ENCODE data around the gene VAC14.
"Not testable (repeated sequence)": the region's sequence is repeated elsewhere in the genome, so short reads cannot be mapped to it uniquely, and the experiment has no call there.

The VAC14 gene

GRCh38 chr16:70659953-70660671 lies 140.8 kb downstream of the VAC14 start:
- intact Hi-C loops (cut with DNase I): loop anchor here (10.0 kb wide), 1 partner anchor 105 kb away; no protein-coding TSS in a partner anchor
- peak in 3 of 10 donors; percentile 62 to 76 (median 74) for DNase-seq

GRCh38 chr16:70659546-70659945 lies 141.4 kb downstream of the VAC14 start:
- peak in 3 of 10 donors; percentile 54 to 68 (median 59) for DNase-seq
- intact Hi-C loops (cut with DNase I): no loop called here

GRCh38 chr16:70658921-70659320 lies 142.0 kb downstream of the VAC14 start:
- DNase-seq: peak in 2 of 10 donors; percentile 39 to 52
- intact Hi-C loops (cut with DNase I): no loop called here

- intact Hi-C loops (cut with DNase I): no loop called here
- peak in 3 of 10 donors; percentile 29 to 48 (median 30) for DNase-seq
Observed at GRCh38 chr16:70657956-70658355, 143.0 kb downstream of the VAC14 start.

GRCh38 chr16:70656712-70657263 lies 144.2 kb downstream of the VAC14 start:
- intact Hi-C loops (cut with DNase I): no loop called here
- peak in 3 of 10 donors; percentile 72 to 85 (median 76) for DNase-seq

- intact Hi-C loops (cut with DNase I): no loop called here
- peak in 2 of 10 donors; percentile 31 to 38 for DNase-seq
Observed at GRCh38 chr16:70656065-70656711, 144.8 kb downstream of the VAC14 start.

- intact Hi-C loops (cut with DNase I): loop anchor here (2.0 kb wide), 1 partner anchor 129 kb away; no protein-coding TSS in a partner anchor
- DNase-seq: peak in 8 of 10 donors; percentile 57 to 95 (median 88)
Observed at GRCh38 chr16:70653809-70654771, 146.9 kb downstream of the VAC14 start.

GRCh38 chr16:70653406-70653805 lies 147.6 kb downstream of the VAC14 start:
- peak in 1 of 10 donors; percentile 36 for DNase-seq
- intact Hi-C loops (cut with DNase I): loop anchor here (2.0 kb wide), 1 partner anchor 129 kb away; no protein-coding TSS in a partner anchor

GRCh38 chr16:70652322-70652721 lies 148.6 kb downstream of the VAC14 start:
- DNase-seq: no peak
- intact Hi-C loops (cut with DNase I): loop anchor here (2.0 kb wide), 1 partner anchor 128 kb away; no protein-coding TSS in a partner anchor

- intact Hi-C loops (cut with DNase I): no loop called here
- peak in 1 of 10 donors; percentile 30 for DNase-seq
Observed at GRCh38 chr16:70651524-70651923, 149.4 kb downstream of the VAC14 start.

GRCh38 chr16:70650216-70650615 lies 150.7 kb downstream of the VAC14 start:
- intact Hi-C loops (cut with DNase I): no loop called here
- DNase-seq: peak in 1 of 10 donors; percentile 57

GRCh38 chr16:70649300-70649699 lies 151.7 kb downstream of the VAC14 start:
- peak in 1 of 10 donors; percentile 69 for DNase-seq
- intact Hi-C loops (cut with DNase I): no loop called here

GRCh38 chr16:70648606-70649005 lies 152.4 kb downstream of the VAC14 start:
- DNase-seq: no peak
- intact Hi-C loops (cut with DNase I): no loop called here

- DNase-seq: peak in 6 of 10 donors; percentile 46 to 90 (median 74)
- intact Hi-C loops (cut with DNase I): no loop called here
Observed at GRCh38 chr16:70647441-70648359, 153.3 kb downstream of the VAC14 start.

- DNase-seq: peak in 4 of 10 donors; percentile 39 to 89 (median 68)
- intact Hi-C loops (cut with DNase I): no loop called here
Observed at GRCh38 chr16:70646260-70647241, 154.4 kb downstream of the VAC14 start, which contains the start of gene IL34. Gene IL34 (plus strand): TSS chr16:70646559. CDS start chr16:70646948, 389 bp downstream.

- intact Hi-C loops (cut with DNase I): no loop called here
- DNase-seq: peak in 1 of 10 donors; percentile 36
Observed at GRCh38 chr16:70644763-70645597, 156.0 kb downstream of the VAC14 start.

- DNase-seq: peak in 1 of 10 donors; percentile 17
- intact Hi-C loops (cut with DNase I): not testable (repeated sequence)
Observed at GRCh38 chr16:70643264-70643663, 157.7 kb downstream of the VAC14 start.

Measured in posterior cingulate gyrus (tissue), 11 donors.